BJ (cell line): ENCODE results near the gene MEMO1. TPM values are rescaled to one million over a fixed set of nuclear protein-coding genes. Genes with fewer than 3 reads are reported as not detected.

Experiments used
- CTCF ChIA-PET: fragments of 350-600 bp; formaldehyde crosslinking; extraction: SDS; loops from one replicate; lab custom pipeline; 2021; ENCODE audit warnings: antibody characterized with exemption, inconsistent platforms; lab: Yijun Ruan, JAX
- POLR2A ChIA-PET: fragments of 300-600 bp; sonication (Branson Sonifier 250); formaldehyde crosslinking; extraction: SDS; loops from one replicate; lab custom pipeline; 2021; ENCODE audit warnings: antibody characterized with exemption; lab: Charles Lee
- DNase-seq: peaks from one replicate; pipeline ENCODE4 v3.0.0-alpha.2; 2011; ENCODE audit warnings: low read depth
- H3K27me3 ChIP-seq: 2 replicates; pipeline ENCODE4 v1.6.0; 2011; ENCODE audit warnings: low read length; ENCODE audit not compliant: control insufficient read depth, insufficient read depth
- H3K36me3 ChIP-seq: 2 replicates; pipeline ENCODE4 v1.5.1; 2011; ENCODE audit warnings: low read length; ENCODE audit not compliant: control insufficient read depth, insufficient read depth
- H3K4me3 ChIP-seq: 2 replicates; pipeline ENCODE4 v1.5.1; 2011; ENCODE audit warnings: low read depth, mild to moderate bottlenecking, control low read depth, low read length
- polyA plus RNA-seq: library from polyadenylated mRNA; depleted of rRNA; stranded (reverse); fragments of >200 nt; gene quantifications from 2 replicates; pipeline ENCODE4 v1.2.3, GENCODE V29; 2011
- TF ChIP-seq, protein P1 (sequence below): IDR thresholded peaks from 2 replicates; pipeline ENCODE4 v1.5.1; 2011; ENCODE audit warnings: low read depth, mild to moderate bottlenecking, control low read depth, inconsistent platforms, low read length, moderate library complexity; ENCODE audit not compliant: insufficient read depth

MEMO1 gene
- polyA plus RNA-seq, 1 experiment = 42.0 TPM

DNA sequence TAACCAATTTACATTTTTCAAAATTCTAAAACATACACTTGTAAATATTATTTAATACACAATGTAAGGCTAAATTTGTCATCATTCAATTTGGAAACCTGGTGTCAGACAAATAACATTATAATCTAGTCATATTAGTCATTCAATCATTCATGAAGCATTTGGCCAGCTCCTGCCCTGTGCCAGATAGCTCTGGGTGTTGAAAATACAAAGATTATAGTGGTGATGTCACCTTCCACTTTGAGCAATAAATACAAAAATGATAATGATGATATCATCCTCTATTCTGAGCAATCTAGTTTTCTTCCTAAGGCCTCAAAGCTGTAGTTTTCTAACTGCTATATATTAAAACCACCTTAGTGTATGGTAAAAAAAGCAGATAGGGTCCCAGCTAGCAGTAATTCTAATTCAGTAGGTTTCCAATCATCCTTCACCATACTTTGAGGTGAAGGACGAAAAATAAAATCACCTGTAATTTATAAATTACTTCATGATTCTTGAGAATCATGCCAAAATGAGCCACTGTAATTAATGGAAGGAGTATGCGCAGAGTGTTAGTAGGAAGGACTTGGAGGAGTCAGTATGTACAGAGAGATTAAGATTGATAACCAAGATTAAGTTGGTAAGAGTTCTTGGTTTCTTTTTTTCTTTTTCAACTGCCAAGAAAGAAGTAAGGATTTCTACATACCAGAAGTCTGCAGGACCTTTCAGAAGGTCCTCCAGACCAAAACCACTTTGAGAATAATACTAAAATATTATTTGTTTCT is 23.2 kb downstream of the MEMO1 start:
- H3K36me3 ChIP-seq = no peaks in the 10 kb centered on the region
- ChIA-PET CTCF (interaction anchor here (1.2 kb wide), 1 partner anchor 10 kb away, joined by 4 read pairs; no protein-coding TSS in a partner anchor), POLR2A (no interaction called here)
- H3K27me3 ChIP-seq = no peaks in the 10 kb centered on the region
- TF ChIP-seq, protein P1, sequence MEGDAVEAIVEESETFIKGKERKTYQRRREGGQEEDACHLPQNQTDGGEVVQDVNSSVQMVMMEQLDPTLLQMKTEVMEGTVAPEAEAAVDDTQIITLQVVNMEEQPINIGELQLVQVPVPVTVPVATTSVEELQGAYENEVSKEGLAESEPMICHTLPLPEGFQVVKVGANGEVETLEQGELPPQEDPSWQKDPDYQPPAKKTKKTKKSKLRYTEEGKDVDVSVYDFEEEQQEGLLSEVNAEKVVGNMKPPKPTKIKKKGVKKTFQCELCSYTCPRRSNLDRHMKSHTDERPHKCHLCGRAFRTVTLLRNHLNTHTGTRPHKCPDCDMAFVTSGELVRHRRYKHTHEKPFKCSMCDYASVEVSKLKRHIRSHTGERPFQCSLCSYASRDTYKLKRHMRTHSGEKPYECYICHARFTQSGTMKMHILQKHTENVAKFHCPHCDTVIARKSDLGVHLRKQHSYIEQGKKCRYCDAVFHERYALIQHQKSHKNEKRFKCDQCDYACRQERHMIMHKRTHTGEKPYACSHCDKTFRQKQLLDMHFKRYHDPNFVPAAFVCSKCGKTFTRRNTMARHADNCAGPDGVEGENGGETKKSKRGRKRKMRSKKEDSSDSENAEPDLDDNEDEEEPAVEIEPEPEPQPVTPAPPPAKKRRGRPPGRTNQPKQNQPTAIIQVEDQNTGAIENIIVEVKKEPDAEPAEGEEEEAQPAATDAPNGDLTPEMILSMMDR = no peak
- H3K4me3 ChIP-seq = no peak overlapping the region
- no peak for DNase-seq

DNA sequence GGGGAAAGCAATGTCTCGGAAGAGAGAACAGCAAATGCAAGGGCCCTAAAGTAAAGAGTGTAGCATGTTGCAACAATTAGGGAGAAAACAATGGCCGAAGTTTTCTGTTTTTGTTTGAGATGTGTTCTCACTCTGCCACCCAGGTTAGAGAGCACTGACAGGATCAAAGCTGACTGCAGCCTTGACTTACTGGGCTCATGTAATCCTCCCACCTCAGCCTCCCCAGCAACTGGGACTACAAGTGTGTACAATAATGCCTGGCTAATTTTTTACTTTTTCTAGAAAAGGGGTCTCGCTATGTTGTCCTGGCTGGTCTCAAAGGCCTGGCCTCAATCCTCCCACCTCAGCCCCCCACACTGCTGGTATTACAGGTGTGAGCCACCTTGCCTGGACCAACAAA is 23.9 kb downstream of the MEMO1 start:
- TF ChIP-seq, protein P1 = no peak
- no peak for DNase-seq
- CTCF ChIA-PET = interaction anchor here (1.2 kb wide), 1 partner anchor 9 kb away, joined by 4 read pairs; no protein-coding TSS in a partner anchor
- POLR2A ChIA-PET = no interaction called here
- Histone ChIP-seq H3K27me3 (no peaks in the 10 kb centered on the region), H3K4me3 (no peak overlapping the region), H3K36me3 (no peaks in the 10 kb centered on the region)

DNA sequence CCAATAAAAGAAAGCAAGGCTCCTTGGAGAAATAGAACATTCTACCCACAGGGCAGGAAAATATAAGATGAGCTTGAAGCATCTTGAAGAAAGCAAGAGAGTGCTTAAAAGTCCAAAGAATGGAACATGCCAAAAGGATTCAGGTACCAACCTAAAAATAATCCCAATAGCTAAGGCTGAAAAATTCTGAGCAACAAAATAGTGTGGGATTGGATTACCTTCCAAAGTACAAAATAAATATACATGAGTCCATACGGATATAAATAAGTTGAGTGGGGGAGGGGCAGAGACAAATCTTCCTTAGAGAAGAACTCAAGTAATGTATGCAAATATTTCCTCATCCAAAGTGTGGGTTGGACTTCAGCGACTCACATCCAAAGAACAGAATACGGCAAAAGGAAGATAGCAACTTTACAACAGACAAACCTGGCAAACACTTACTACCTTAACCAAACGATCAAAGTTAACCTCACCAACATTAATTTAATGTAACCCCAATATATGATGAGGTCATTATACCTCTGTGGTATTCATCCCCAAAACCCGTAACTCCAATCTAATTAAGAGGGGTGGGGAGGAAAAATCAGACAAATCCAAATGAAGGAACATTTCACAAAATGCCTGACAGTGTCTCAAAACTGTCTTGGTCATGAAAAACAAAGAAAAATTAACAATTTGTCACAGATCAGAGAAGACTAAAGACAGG is 26.9 kb downstream of the MEMO1 start:
- H3K27me3 ChIP-seq = no peaks in the 10 kb centered on the region
- TF ChIP-seq, protein P1 = no peak
- DNase-seq = no peak
- ChIA-PET CTCF (no interaction called here), POLR2A (interaction anchor here (0.6 kb wide), 1 partner anchor 55 kb away, joined by 11 read pairs; no protein-coding TSS in a partner anchor)
- no peak overlapping the region for H3K4me3 ChIP-seq
- no peaks in the 10 kb centered on the region for H3K36me3 ChIP-seq

DNA sequence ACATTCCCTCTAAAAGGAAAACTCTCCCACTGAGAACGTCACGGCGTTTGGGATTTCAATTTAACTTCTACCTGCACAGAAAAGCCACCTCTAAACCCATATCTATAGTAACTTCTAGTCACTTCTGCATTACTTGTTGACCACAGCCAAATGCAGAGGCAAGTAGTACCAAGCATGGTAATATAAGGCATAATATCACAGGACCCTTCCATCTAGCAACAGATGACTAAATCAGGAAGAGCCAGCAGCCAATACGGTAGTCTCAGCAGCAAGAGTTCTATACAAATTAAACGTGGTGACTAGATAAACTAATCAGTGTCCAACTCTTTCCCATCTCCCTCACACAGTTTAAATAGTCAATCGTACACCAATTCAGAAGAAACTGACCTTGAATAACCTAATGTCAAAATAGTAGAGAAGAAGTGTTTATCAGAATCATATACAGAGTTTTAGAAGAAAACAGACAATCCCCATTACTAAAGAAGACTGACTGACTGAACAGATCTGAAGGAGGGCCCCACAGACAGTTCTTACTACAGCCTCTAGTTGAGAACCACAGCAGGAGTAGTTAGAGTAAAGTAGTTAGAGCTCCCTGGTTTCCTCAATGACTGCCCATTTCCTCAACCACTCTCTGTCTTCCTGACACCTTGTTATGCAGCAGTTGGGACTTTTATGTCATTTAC is 30.0 kb downstream of the MEMO1 start:
- TF ChIP-seq, protein P1 = no peak
- Histone ChIP-seq H3K36me3 (no peaks in the 10 kb centered on the region), H3K27me3 (no peaks in the 10 kb centered on the region), H3K4me3 (no peak overlapping the region)
- no peak for DNase-seq
- POLR2A ChIA-PET = no interaction called here
- CTCF ChIA-PET = no interaction called here

DNA sequence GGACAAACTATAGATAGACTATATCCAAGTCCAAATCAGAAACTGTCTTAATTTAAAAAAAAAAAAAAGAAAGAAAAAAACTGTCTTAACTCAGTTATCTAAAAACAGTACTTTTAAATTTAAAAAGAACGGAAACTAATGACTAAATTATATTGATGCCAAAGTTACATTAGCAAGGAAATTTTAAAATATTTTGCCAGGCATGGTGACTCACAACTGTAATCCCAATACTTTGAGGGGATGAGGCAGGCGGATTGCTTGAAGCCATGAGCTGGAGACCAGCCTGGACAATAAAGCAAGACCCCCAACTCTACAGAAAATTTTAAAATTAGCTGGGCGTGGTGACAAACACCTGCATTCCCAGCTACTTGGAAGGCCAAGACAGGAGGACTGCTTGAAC is 30.9 kb downstream of the MEMO1 start:
- ChIA-PET POLR2A (no interaction called here), CTCF (no interaction called here)
- H3K27me3 ChIP-seq = no peaks in the 10 kb centered on the region
- TF ChIP-seq, protein P1 = no peak
- H3K4me3 ChIP-seq = no peak overlapping the region
- DNase-seq = no peak
- no peaks in the 10 kb centered on the region for H3K36me3 ChIP-seq
